Thyroid gland (tissue), 4 donors: Measurements from ENCODE around the gene SLCO2B1.

Experiments used
- CTCF ChIP-seq, 6 experiments: fragments of 200-600 bp in 3 of 6; fragments of 450-650 bp in 3 of 6; sonication (generic) in 3 of 6; IDR thresholded peaks; one replicate each; pipeline ENCODE4 v1.5.1; 2016 to 2019; ENCODE audit warnings: antibody characterized with exemption in 6 of 6, mild to moderate bottlenecking in 2 of 6, inconsistent platforms in 1 of 6, moderate library complexity in 1 of 6
- POLR2A ChIP-seq, 2 donors: fragments of 450-650 bp; IDR thresholded peaks; one replicate each; pipeline ENCODE4 v1.6.1; 2017; ENCODE audit warnings: antibody characterized with exemption in 2 of 2, mild to moderate bottlenecking in 2 of 2, moderate library complexity in 1 of 2

GRCh38 chr11:75147875-75148263 lies 3.0 kb upstream of the SLCO2B1 start:
- TF ChIP-seq CTCF (IDR thresholded peaks at IDR 0.05) (no peak), POLR2A (IDR thresholded peaks at IDR 0.05) (no peak)
